HG03280 (cell line): Measurements from ENCODE around the gene TTN.

ENCODE experiments used
- ATAC-seq: cut with Tn5 transposase; IDR thresholded peaks from one replicate; pipeline ENCODE4 v1.9.1; 2021; ENCODE audit warnings: mild to moderate bottlenecking, moderate library complexity; ENCODE audit not compliant: unreplicated experiment

TTN gene

GRCh38 chr2:178819147-178819875 is 12.1 kb upstream of the TTN start:
- ATAC-seq, result no peak

- ATAC-seq, result no peak
These were observed 4.7 kb upstream of the TTN start for GRCh38 chr2:178811901-178812300.

- no peak for ATAC-seq
These were observed 3.8 kb upstream of the TTN start for GRCh38 chr2:178811045-178811444.

GRCh38 chr2:178810422-178810821 is 3.2 kb upstream of the TTN start:
- no peak for ATAC-seq

GRCh38 chr2:178806543-178806942 is 680 bp downstream of the TTN start:
- no peak for ATAC-seq

- no peak for ATAC-seq
These were observed 1.8 kb downstream of the TTN start for GRCh38 chr2:178805457-178805856.

- ATAC-seq, result no peak
These were observed 2.4 kb downstream of the TTN start for GRCh38 chr2:178804791-178805190.

- ATAC-seq, result no peak
These were observed 6.7 kb downstream of the TTN start for GRCh38 chr2:178800510-178800909.

GRCh38 chr2:178799305-178799704 is 7.9 kb downstream of the TTN start:
- ATAC-seq, result no peak

- no peak for ATAC-seq
These were observed 11.0 kb downstream of the TTN start for GRCh38 chr2:178796079-178796677.

- no peak for ATAC-seq
These were observed 19.3 kb downstream of the TTN start for GRCh38 chr2:178787934-178788333.

- ATAC-seq, result no peak
These were observed 20.1 kb downstream of the TTN start for GRCh38 chr2:178787155-178787554.

GRCh38 chr2:178783889-178784288 is 23.3 kb downstream of the TTN start:
- no peak for ATAC-seq

GRCh38 chr2:178782236-178782635 is 25.0 kb downstream of the TTN start:
- no peak for ATAC-seq

- no peak for ATAC-seq
These were observed 29.6 kb downstream of the TTN start for GRCh38 chr2:178777577-178777976.

GRCh38 chr2:178776751-178777150 is 30.5 kb downstream of the TTN start:
- ATAC-seq, result no peak

- no peak for ATAC-seq
These were observed 31.2 kb downstream of the TTN start for GRCh38 chr2:178775975-178776374.

GRCh38 chr2:178770518-178770917 is 36.7 kb downstream of the TTN start:
- no peak for ATAC-seq

- ATAC-seq, result no peak
These were observed 39.8 kb downstream of the TTN start for GRCh38 chr2:178767094-178768060.

GRCh38 chr2:178764097-178764496 is 43.1 kb downstream of the TTN start:
- ATAC-seq, result no peak

GRCh38 chr2:178761759-178762371 is 45.4 kb downstream of the TTN start:
- peak; percentile 75 for ATAC-seq
